GM13977 (cell line): ENCODE results near the gene SMIM41.

Experiments used
- DNase-seq: peaks from one replicate; pipeline ENCODE4 v3.0.0; 2012; ENCODE audit warnings: low spot score
- in situ Hi-C: fragments of 300-500 bp; cut with MboI; formaldehyde crosslinking; loops from one replicate; pipeline ENCODE4 v1.12.0; 2022; ENCODE audit warnings: low sequenced_read_pairs, low pct_unique_long_range_greater_than_20kb, mixed read lengths, inconsistent platforms; ENCODE audit not compliant: unreplicated experiment
- TF ChIP-seq, protein P1 (sequence below): IDR thresholded peaks from 2 replicates; pipeline ENCODE4 v1.5.1; 2012; ENCODE audit warnings: mild to moderate bottlenecking, control low read depth; ENCODE audit not compliant: insufficient read depth; ENCODE audit errors: extremely low read depth, missing control alignments

Gene SMIM41

DNA sequence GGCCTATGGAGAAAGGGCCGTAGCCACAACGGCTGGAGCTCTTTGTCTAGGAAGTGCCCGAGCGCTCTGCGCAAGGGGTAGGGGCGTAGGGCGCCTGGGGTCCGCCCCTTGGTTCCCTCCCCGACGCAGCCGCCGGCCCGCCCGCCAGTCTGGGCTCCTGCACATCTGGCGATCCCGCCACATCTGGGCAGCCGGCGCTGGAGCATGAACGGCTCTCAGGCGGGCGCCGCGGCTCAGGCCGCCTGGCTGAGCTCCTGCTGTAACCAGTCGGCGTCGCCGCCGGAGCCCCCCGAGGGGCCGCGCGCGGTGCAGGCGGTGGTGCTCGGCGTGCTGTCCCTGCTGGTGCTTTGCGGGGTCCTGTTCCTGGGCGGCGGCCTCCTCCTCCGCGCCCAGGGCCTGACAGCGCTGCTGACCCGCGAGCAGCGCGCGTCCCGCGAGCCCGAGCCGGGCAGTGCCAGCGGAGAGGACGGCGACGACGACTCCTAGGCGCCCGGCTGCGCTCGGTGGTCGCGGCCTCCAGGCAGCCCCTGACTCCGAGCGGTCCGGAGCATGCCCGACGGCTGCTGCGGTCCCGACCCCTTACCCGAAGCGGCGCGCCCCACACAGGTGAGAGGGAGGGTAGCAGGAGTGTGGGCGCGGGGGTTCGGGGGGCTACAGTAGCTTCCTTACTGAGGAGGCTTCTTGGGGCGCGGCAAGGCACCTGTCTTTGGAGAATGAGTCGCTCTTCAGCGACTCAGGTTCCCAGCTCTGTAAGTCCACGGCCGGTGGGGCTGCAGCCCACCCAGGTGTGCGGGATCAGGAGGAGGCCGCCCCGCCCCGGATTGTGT, at the start of gene SMIM41:
Gene SMIM41, plus strand, starts transcription at position 129 of the 827 bp plus-strand sequence. Its CDS starts 76 bp downstream, at position 205.
- in situ Hi-C loops: loop anchor here (10.0 kb wide), 1 partner anchor 45 kb away; no protein-coding TSS in a partner anchor
- TF ChIP-seq, protein P1, sequence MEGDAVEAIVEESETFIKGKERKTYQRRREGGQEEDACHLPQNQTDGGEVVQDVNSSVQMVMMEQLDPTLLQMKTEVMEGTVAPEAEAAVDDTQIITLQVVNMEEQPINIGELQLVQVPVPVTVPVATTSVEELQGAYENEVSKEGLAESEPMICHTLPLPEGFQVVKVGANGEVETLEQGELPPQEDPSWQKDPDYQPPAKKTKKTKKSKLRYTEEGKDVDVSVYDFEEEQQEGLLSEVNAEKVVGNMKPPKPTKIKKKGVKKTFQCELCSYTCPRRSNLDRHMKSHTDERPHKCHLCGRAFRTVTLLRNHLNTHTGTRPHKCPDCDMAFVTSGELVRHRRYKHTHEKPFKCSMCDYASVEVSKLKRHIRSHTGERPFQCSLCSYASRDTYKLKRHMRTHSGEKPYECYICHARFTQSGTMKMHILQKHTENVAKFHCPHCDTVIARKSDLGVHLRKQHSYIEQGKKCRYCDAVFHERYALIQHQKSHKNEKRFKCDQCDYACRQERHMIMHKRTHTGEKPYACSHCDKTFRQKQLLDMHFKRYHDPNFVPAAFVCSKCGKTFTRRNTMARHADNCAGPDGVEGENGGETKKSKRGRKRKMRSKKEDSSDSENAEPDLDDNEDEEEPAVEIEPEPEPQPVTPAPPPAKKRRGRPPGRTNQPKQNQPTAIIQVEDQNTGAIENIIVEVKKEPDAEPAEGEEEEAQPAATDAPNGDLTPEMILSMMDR: no peak

DNA sequence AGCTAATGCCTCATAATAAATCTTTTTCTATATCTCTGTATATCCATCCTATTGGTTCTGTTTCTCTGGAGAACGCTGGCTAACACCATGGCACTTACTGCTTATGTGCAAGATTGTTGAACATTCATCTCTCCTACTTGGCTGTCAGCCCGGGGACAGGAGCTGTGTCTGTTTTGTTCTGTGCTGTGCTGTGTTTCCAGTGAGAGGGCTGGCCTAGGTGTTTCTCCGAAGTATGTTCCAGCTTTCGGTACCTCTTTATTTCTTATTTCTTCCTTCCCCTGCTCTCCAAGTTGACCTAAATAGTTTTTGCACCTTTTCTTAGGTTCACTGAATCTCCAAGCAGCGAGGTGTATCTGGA, 47.1 kb upstream of the SMIM41 start:
- in situ Hi-C loops: loop anchor here (10.0 kb wide), 1 partner anchor 52 kb away; no protein-coding TSS in a partner anchor
- TF ChIP-seq, protein P1: no peak
- DNase-seq: no peak

More for the DNA sequence above, at the start of gene SMIM41:
- no peak for DNase-seq

DNA sequence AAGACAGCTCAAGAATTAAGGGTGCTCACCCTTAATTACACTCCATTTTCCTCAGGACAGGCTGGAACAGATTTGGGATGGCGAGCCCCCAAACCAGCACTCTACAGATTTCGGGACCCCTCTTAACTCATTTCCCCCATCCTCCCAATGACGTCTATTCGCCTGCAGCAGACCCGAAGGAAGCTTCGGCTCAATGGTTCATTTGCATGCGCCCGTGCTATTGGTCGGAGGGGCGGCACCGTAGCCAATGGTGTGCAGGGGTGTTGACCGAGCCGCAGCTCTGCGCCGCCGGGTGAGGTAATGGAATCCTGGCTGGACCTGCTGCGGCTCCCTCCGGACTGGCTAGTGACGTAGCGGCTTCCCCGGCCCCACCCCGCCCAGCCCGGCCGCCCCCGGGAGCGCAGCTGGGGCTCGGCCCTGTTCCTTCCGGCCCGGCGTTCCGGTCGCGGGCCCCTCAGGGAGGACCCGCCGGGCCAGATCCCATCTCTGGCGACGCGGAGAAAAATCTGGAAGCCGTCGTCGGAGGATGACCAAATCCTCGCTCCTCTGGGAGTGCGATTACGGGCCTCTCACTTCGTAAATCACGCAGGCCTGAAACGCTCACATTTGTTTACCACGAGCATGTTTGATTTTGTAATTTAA, 46.6 kb upstream of the SMIM41 start:
- DNase-seq: peak; percentile 97
- TF ChIP-seq, protein P1: no peak
- in situ Hi-C loops: loop anchor here (10.0 kb wide), 1 partner anchor 52 kb away; no protein-coding TSS in a partner anchor

DNA sequence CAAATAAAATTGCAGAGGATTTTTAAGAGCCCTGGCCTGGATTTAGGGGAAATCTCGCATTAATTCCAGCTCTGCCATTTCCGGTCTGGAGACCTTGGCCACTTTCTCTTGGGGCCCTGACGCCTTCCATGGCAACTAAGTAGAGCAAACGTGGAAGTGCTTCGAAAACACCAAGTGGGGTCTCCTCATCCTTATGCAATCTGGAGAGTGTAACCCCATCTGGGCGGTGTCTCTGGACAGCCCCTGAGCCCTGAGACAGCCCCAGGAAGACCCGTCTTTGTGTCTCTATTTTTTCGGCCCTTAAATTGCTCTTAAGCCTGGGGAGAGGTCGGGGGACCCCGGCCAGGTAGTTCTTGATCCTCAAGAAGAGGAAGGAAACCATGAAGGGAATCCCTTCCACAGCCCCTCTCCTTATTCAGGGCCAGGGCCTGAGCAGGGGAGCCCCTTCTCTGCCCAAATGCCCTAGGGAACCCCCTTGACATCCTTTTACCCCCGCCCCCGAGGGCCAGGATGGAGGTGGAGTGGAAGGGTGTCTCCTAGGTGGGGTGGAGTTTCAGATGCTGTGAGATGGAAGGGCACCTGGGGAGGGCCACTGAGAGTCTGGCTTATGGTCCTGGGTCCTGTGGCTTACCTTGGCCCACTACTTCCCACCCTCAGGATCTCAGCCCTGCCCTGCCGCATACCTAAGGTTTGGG, 45.9 kb upstream of the SMIM41 start:
- TF ChIP-seq, protein P1: no peak
- in situ Hi-C loops: loop anchor here (10.0 kb wide), 1 partner anchor 51 kb away; no protein-coding TSS in a partner anchor

DNA sequence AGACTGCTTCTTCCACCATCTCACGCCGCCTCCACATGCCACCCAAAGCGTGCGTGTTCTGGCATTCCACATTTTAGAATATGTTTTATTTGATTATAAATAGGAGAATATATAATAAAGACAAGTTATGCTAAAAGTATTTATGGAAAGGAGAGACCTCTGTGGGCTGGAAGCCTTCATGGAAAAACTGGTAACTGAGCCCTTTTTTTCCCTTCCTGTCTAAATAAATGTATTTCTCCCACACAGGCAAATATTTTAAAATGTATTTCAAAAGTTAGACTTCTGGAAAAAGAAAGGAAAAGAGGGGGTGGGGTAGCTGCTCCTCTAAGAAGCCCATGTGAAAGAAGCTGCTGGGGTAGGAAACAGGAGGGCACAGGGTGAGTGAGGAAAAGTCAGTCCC, 44.3 kb upstream of the SMIM41 start:
- in situ Hi-C loops: loop anchor here (10.0 kb wide), 1 partner anchor 50 kb away; no protein-coding TSS in a partner anchor
- no peak for DNase-seq
- TF ChIP-seq, protein P1: no peak

More for the DNA sequence above, 45.9 kb upstream of the SMIM41 start:
- no peak for DNase-seq

DNA sequence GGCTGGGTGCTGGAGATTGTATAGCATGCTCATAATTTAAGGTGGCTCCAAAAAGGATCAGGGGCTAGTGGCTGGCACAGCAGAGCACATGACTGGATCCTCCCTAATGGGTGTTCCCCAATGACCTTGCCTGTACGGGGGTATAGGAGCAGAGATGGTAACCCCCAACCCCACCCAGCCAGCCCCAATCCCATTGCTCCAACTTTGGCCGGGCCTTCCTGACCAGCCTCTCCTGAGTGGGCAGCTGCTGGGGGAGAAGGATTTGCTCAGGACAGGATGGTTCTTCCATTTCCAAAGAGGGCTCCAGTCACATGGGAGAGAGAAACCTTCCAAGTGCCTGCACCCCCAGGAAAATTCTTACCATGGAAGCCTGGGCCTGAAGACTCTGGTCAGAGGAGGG, 43.6 kb upstream of the SMIM41 start:
- TF ChIP-seq, protein P1: no peak
- in situ Hi-C loops: loop anchor here (10.0 kb wide), 1 partner anchor 49 kb away; no protein-coding TSS in a partner anchor
- no peak for DNase-seq
